Ishikawa (cell line): ENCODE data around the gene IL19.

Source experiments
- CREB1 ChIP-seq: IDR thresholded peaks from 2 replicates; pipeline ENCODE4 v1.6.1; 2012; ENCODE audit warnings: low read depth
- EP300 ChIP-seq: IDR thresholded peaks from 2 replicates; pipeline ENCODE4 v1.6.1; 2012; ENCODE audit warnings: borderline replicate concordance
- RAD21 ChIP-seq: IDR thresholded peaks from 2 replicates; pipeline ENCODE4 v1.6.1; 2012; ENCODE audit warnings: low read depth
- TAF1 ChIP-seq: IDR thresholded peaks from 2 replicates; pipeline ENCODE4 v1.6.1; 2012; ENCODE audit warnings: low read depth, mild to moderate bottlenecking
- TEAD4 ChIP-seq: IDR thresholded peaks from 2 replicates; pipeline ENCODE4 v1.6.1; 2012
- YY1 ChIP-seq: IDR thresholded peaks from 2 replicates; pipeline ENCODE4 v1.6.1; 2012; ENCODE audit warnings: low read depth
- ZBTB7A ChIP-seq: IDR thresholded peaks from 2 replicates; pipeline ENCODE4 v1.6.1; 2012; ENCODE audit warnings: low read depth
- TF ChIP-seq, protein P1 (sequence below): IDR thresholded peaks from 2 replicates; pipeline ENCODE4 v1.6.1; 2012
- TF ChIP-seq, protein P2 (sequence below): IDR thresholded peaks from 2 replicates; pipeline ENCODE4 v1.6.1; 2012; ENCODE audit warnings: low read depth, mild to moderate bottlenecking

DNA sequence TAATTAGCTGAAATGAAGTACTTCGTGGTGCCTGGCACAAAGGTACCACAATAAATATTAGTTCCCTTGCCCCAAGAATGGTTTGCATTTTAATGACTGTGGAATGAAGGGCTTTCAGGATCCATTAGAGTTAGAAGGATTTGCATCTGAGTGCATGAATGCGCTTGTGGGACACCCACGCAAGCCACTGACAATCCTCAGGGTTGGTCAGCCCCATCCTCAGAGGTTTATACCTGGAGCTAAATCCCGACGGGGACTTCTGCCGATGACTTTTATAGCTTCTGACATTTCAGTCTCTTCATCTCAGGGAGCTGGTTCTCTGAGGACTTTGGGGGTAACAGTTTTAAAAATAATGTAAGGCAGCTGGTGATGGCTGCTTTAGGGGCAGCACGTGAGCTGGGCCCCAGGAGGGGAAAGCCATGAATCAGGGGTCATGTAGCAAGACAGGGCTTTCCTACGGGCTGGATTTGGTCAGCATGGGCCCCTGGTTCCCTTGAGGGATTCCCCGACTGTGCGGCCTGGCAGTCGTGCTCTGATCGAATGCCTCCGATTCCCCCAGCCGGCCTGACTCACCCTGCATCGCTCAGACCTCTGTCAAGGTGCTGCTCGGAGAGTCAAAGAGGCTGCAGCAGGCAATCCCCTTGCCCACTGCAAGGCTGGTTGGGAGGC lies 22.5 kb downstream of the IL19 start:
- TF ChIP-seq, protein P1, sequence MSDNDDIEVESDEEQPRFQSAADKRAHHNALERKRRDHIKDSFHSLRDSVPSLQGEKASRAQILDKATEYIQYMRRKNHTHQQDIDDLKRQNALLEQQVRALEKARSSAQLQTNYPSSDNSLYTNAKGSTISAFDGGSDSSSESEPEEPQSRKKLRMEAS = no peak
- TF ChIP-seq YY1 = no peak
- no peak for TF ChIP-seq TAF1
- no peak for TF ChIP-seq RAD21
- TF ChIP-seq, protein P2, sequence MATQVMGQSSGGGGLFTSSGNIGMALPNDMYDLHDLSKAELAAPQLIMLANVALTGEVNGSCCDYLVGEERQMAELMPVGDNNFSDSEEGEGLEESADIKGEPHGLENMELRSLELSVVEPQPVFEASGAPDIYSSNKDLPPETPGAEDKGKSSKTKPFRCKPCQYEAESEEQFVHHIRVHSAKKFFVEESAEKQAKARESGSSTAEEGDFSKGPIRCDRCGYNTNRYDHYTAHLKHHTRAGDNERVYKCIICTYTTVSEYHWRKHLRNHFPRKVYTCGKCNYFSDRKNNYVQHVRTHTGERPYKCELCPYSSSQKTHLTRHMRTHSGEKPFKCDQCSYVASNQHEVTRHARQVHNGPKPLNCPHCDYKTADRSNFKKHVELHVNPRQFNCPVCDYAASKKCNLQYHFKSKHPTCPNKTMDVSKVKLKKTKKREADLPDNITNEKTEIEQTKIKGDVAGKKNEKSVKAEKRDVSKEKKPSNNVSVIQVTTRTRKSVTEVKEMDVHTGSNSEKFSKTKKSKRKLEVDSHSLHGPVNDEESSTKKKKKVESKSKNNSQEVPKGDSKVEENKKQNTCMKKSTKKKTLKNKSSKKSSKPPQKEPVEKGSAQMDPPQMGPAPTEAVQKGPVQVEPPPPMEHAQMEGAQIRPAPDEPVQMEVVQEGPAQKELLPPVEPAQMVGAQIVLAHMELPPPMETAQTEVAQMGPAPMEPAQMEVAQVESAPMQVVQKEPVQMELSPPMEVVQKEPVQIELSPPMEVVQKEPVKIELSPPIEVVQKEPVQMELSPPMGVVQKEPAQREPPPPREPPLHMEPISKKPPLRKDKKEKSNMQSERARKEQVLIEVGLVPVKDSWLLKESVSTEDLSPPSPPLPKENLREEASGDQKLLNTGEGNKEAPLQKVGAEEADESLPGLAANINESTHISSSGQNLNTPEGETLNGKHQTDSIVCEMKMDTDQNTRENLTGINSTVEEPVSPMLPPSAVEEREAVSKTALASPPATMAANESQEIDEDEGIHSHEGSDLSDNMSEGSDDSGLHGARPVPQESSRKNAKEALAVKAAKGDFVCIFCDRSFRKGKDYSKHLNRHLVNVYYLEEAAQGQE = no peak
- no peak for TF ChIP-seq EP300
- TF ChIP-seq TEAD4 = no peak
- TF ChIP-seq ZBTB7A = no peak
- no peak for TF ChIP-seq CREB1
